IMR-90 (cell line): ENCODE results near the gene POLR3G. TPM values are rescaled to one million over a fixed set of nuclear protein-coding genes. Genes with fewer than 3 reads are reported as not detected.

Experiments used
- ATAC-seq: fragments of 200-7000 bp; cut with Tn5 transposase; 2 replicates; pipeline ENCODE4 v1.9.1; 2020; ENCODE audit warnings: low read depth, mild to moderate bottlenecking, moderate library complexity
- BruUV-seq: library from RNA; stranded (reverse); fragments of 400-500 nt; replicated peaks from 2 replicates; lab custom pipeline; 2021; lab: Mats Ljungman, UMichigan
- CTCF ChIA-PET: fragments of 300-600 bp; formaldehyde crosslinking; extraction: SDS; loops from one replicate; lab custom pipeline; 2021; ENCODE audit warnings: antibody characterized with exemption; lab: Yijun Ruan, JAX
- POLR2A ChIA-PET: fragments of 300-600 bp; sonication (Branson Sonifier 250); formaldehyde crosslinking; loops from one replicate; lab custom pipeline; 2022; ENCODE audit warnings: antibody characterized with exemption; ENCODE audit not compliant: unreplicated experiment; lab: Charles Lee
- DNase-seq: peaks from one replicate; pipeline ENCODE4 v3.0.0; 2013
- H2AFZ ChIP-seq: replicated peaks from 2 replicates; pipeline ENCODE3; 2013; ENCODE audit warnings: low read length, mild to moderate bottlenecking; ENCODE audit not compliant: poor library complexity
- H2AK5ac ChIP-seq: 2 replicates; pipeline ENCODE4 v1.6.1; 2013; ENCODE audit warnings: low read depth, low read length, inconsistent platforms
- H2AK9ac ChIP-seq: replicated peaks from 2 replicates; pipeline ENCODE3; 2013; ENCODE audit warnings: mild to moderate bottlenecking, low read depth, low read length, moderate library complexity; ENCODE audit not compliant: poor library complexity
- H2BK120ac ChIP-seq: 2 replicates; pipeline ENCODE4 v1.6.1; 2013; ENCODE audit warnings: low read depth, low read length, inconsistent platforms
- H2BK15ac ChIP-seq: 3 replicates; pipeline ENCODE4 v1.6.1; 2013; ENCODE audit warnings: low read depth, low read length, inconsistent platforms
- H2BK20ac ChIP-seq: 2 replicates; pipeline ENCODE4 v1.6.1; 2013; ENCODE audit warnings: low read depth, mild to moderate bottlenecking, inconsistent platforms, low read length, moderate library complexity
- H2BK5ac ChIP-seq: 2 replicates; pipeline ENCODE4 v1.6.1; 2013; ENCODE audit warnings: mild to moderate bottlenecking, low read depth, low read length, inconsistent platforms; ENCODE audit not compliant: poor library complexity, severe bottlenecking
- H3K14ac ChIP-seq: replicated peaks from 2 replicates; pipeline ENCODE4 v1.6.1; 2013; ENCODE audit warnings: low read depth, low read length, inconsistent platforms
- H3K18ac ChIP-seq: 2 replicates; pipeline ENCODE4 v1.6.1; 2013; ENCODE audit warnings: low read depth, low read length, control low read depth
- H3K23ac ChIP-seq: 2 replicates; pipeline ENCODE4 v1.6.1; 2013; ENCODE audit warnings: low read depth, low read length, inconsistent platforms
- H3K27ac ChIP-seq: 2 replicates; pipeline ENCODE4 v1.5.1; 2013; ENCODE audit warnings: mild to moderate bottlenecking, control low read depth, low read length; ENCODE audit not compliant: insufficient read depth
- H3K27me3 ChIP-seq: 2 replicates; pipeline ENCODE4 v1.6.1; 2013; ENCODE audit warnings: low read length; ENCODE audit not compliant: control insufficient read depth, insufficient read depth
- H3K36me3 ChIP-seq: 2 replicates; pipeline ENCODE4 v1.6.1; 2013; ENCODE audit warnings: low read length, mixed read lengths; ENCODE audit not compliant: control insufficient read depth, insufficient read depth
- H3K4ac ChIP-seq: 2 replicates; pipeline ENCODE4 v1.6.1; 2013; ENCODE audit warnings: low read depth, low read length, inconsistent platforms
- H3K4me1 ChIP-seq: 2 replicates; pipeline ENCODE4 v1.6.1; 2013; ENCODE audit warnings: low read length, mixed read lengths; ENCODE audit not compliant: control insufficient read depth, insufficient read depth
- H3K4me2 ChIP-seq: 2 replicates; pipeline ENCODE4 v1.6.1; 2013; ENCODE audit warnings: low read depth, mild to moderate bottlenecking, control low read depth, low read length, moderate library complexity
- H3K4me3 ChIP-seq: 2 replicates; pipeline ENCODE4 v1.5.1; 2013; ENCODE audit warnings: low read depth, mild to moderate bottlenecking, control low read depth, low read length, moderate library complexity; ENCODE audit not compliant: insufficient read depth
- H3K56ac ChIP-seq: 2 replicates; pipeline ENCODE4 v1.6.1; 2013; ENCODE audit warnings: low read length, inconsistent platforms; ENCODE audit not compliant: insufficient read depth; ENCODE audit errors: extremely low read depth
- H3K79me1 ChIP-seq, 2 experiments: 2 replicates each; pipeline ENCODE4 v1.6.1; 2013; ENCODE audit warnings: low read length in 2 of 2, inconsistent platforms in 1 of 2, low read depth in 1 of 2
- H3K9ac ChIP-seq: 2 replicates; pipeline ENCODE4 v1.6.1; 2013; ENCODE audit warnings: low read depth, low read length, control low read depth
- H3K9me1 ChIP-seq: 2 replicates; pipeline ENCODE4 v1.6.1; 2013; ENCODE audit warnings: low read length, inconsistent platforms; ENCODE audit not compliant: insufficient read depth
- H3K9me3 ChIP-seq: 2 replicates; pipeline ENCODE4 v1.6.1; 2013; ENCODE audit warnings: low read length; ENCODE audit not compliant: control insufficient read depth, insufficient read depth
- H4K20me1 ChIP-seq: 2 replicates; pipeline ENCODE4 v1.6.1; 2013; ENCODE audit warnings: low read length, inconsistent platforms; ENCODE audit not compliant: insufficient read depth
- H4K5ac ChIP-seq: 2 replicates; pipeline ENCODE4 v1.6.1; 2013; ENCODE audit warnings: mild to moderate bottlenecking, low read depth, low read length, control low read depth
- H4K8ac ChIP-seq, 2 experiments: 2 replicates each; pipeline ENCODE4 v1.6.1; 2013; ENCODE audit warnings: low read depth in 2 of 2, low read length in 2 of 2, control low read depth in 1 of 2, inconsistent platforms in 1 of 2
- H4K91ac ChIP-seq: 2 replicates; pipeline ENCODE4 v1.6.1; 2013; ENCODE audit warnings: low read depth, low read length, inconsistent platforms; ENCODE audit not compliant: insufficient read depth
- CHD1 ChIP-seq: IDR thresholded peaks from 2 replicates; pipeline ENCODE4 v1.6.1; 2012; ENCODE audit warnings: low read depth, low read length, improper control_type of control experiment
- FOS ChIP-seq: fragments of 150-350 bp; IDR thresholded peaks from 2 replicates; pipeline ENCODE4 v1.6.1; 2016; ENCODE audit warnings: low read depth, low read length
- RFX5 ChIP-seq: IDR thresholded peaks from 2 replicates; pipeline ENCODE4 v1.8.0; 2012; ENCODE audit warnings: low read depth, mild to moderate bottlenecking, low read length, moderate library complexity
- dilution Hi-C: fragments of 300-500 bp; cut with HindIII; formaldehyde crosslinking; loops from one replicate; pipeline ENCODE4 v1.14.3; 2018; ENCODE audit warnings: low sequenced_read_pairs; ENCODE audit not compliant: unreplicated experiment
- in situ Hi-C: fragments of 300-500 bp; cut with MboI; formaldehyde crosslinking; loops from 3 replicates; pipeline ENCODE4 v1.14.3; 2019; ENCODE audit warnings: low sequenced_read_pairs, inconsistent platforms, mixed read lengths
- intact Hi-C: fragments of 100-400 bp; cut with micrococcal nuclease; formaldehyde crosslinking; loops from 2 replicates; pipeline ENCODE4 v1.10.0; 2022
- polyA plus RNA-seq, 3 experiments: library from polyadenylated mRNA; depleted of rRNA; stranded (reverse); fragments of >200 nt; gene quantifications; 2 replicates each; pipeline ENCODE4 v1.2.3, GENCODE V29; 2012; ENCODE audit warnings: low replicate concordance in 1 of 3
- total RNA-seq: library from RNA; depleted of rRNA; stranded (reverse); fragments of >200 nt; gene quantifications from 2 replicates; pipeline ENCODE4 v1.2.3, GENCODE V29; 2012
- TF ChIP-seq, protein P1 (sequence below): conservative IDR thresholded peaks from 2 replicates; pipeline ENCODE4 v1.5.1; 2012; ENCODE audit warnings: mild to moderate bottlenecking, low read depth, low read length, improper control_type of control experiment

POLR3G gene
- total and polyA plus RNA-seq, 2 of the 4 experiments (the other 2 are of a cell fraction), result 10.6 to 11.6 TPM

DNA sequence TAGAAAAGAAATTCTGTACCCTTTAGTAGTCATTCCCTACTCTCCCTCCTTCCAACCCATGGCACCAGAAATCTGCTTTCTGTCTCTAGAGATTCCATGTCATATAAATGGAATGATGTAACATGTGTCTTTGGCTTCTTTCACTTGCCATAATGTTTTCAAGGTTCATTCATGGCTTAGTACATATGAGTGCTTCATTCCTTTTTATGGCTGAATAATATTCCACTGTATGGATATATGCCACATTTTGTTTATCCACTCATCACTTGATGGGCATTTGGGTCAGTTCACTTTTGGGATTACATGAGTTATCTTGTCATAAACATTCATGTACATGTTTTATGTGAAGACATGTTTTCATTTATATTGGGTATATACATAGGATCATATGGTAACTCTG is 19.4 kb downstream of the POLR3G start:
- no peak overlapping the region for H4K91ac ChIP-seq
- H4K20me1 ChIP-seq, result no peaks in the 10 kb centered on the region
- H3K27ac ChIP-seq, result no peak overlapping the region
- H3K9me1 ChIP-seq, result no peaks in the 10 kb centered on the region
- no peaks in the 10 kb centered on the region for H3K27me3 ChIP-seq
- H3K9me3 ChIP-seq, result no peaks in the 10 kb centered on the region
- H4K5ac ChIP-seq, result no peak overlapping the region
- H2BK20ac ChIP-seq, result no peak overlapping the region
- H3K4me3 ChIP-seq, result no peak overlapping the region
- H2AK5ac ChIP-seq, result no peak overlapping the region
- no peak for TF ChIP-seq FOS
- no peak for TF ChIP-seq RFX5
- TF ChIP-seq, protein P1, sequence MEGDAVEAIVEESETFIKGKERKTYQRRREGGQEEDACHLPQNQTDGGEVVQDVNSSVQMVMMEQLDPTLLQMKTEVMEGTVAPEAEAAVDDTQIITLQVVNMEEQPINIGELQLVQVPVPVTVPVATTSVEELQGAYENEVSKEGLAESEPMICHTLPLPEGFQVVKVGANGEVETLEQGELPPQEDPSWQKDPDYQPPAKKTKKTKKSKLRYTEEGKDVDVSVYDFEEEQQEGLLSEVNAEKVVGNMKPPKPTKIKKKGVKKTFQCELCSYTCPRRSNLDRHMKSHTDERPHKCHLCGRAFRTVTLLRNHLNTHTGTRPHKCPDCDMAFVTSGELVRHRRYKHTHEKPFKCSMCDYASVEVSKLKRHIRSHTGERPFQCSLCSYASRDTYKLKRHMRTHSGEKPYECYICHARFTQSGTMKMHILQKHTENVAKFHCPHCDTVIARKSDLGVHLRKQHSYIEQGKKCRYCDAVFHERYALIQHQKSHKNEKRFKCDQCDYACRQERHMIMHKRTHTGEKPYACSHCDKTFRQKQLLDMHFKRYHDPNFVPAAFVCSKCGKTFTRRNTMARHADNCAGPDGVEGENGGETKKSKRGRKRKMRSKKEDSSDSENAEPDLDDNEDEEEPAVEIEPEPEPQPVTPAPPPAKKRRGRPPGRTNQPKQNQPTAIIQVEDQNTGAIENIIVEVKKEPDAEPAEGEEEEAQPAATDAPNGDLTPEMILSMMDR, result no peak
- no peak for TF ChIP-seq CHD1
- CTCF ChIA-PET, result no interaction called here
- no peak overlapping the region for H3K56ac ChIP-seq
- no peaks in the 10 kb centered on the region for H3K4me1 ChIP-seq
- dilution Hi-C loops, result no loop called here
- intact Hi-C loops, result no loop called here
- H2BK15ac ChIP-seq, result no peak overlapping the region
- DNase-seq (no peak), ATAC-seq (no peak)
- POLR2A ChIA-PET, result no interaction called here
- H2BK120ac ChIP-seq, result no peak overlapping the region
- BruUV-seq, result no TSS peak
- no peak overlapping the region for H2AK9ac ChIP-seq
- no peaks in the 10 kb centered on the region for H3K79me1 ChIP-seq
- no peak overlapping the region for H3K4ac ChIP-seq
- H3K14ac ChIP-seq, result no peak overlapping the region
- H3K18ac ChIP-seq, result no peak overlapping the region
- no peak overlapping the region for H3K4me2 ChIP-seq
- no peak overlapping the region for H3K9ac ChIP-seq
- H3K23ac ChIP-seq, result no peak overlapping the region
- in situ Hi-C loops, result no loop called here
- H3K36me3 ChIP-seq, result no peaks in the 10 kb centered on the region
- H2AFZ ChIP-seq, result no peak overlapping the region
- no peak overlapping the region for H4K8ac ChIP-seq
- H2BK5ac ChIP-seq, result no peak overlapping the region
